K562 (cell line): ENCODE data around the gene C11orf65. TPM values are rescaled to one million over a fixed set of nuclear protein-coding genes. Genes with fewer than 3 reads are reported as not detected.

Experiments used
- BRCA1 ChIP-seq, 2 experiments: fragments of 450-650 bp in 1 of 2; sonication (generic) in 1 of 2; formaldehyde crosslinking in 1 of 2; IDR thresholded peaks; 2 replicates each; pipeline versions ENCODE4 v1.5.0 to v1.6.1; 2017 to 2020; ENCODE audit warnings: mild to moderate bottlenecking in 1 of 2, missing genetic modification reagents in 1 of 2
- CBFA2T3 ChIP-seq: fragments of 450-650 bp; IDR thresholded peaks from 2 replicates; pipeline ENCODE4 v1.6.1; 2017
- CBX8 ChIP-seq: fragments of 200-600 bp; sonication (generic); IDR thresholded peaks from 2 replicates; pipeline ENCODE4 v1.6.1; 2012; ENCODE audit warnings: borderline replicate concordance, mixed run types, low read depth, mild to moderate bottlenecking, moderate library complexity, mixed read lengths, low read length, control low read depth, inconsistent platforms; ENCODE audit not compliant: poor library complexity, severe bottlenecking; ENCODE audit errors: extremely low read depth
- EWSR1 ChIP-seq: fragments of 450-650 bp; IDR thresholded peaks from 2 replicates; pipeline ENCODE4 v1.6.1; 2018; ENCODE audit warnings: borderline replicate concordance, mild to moderate bottlenecking, low read depth, moderate library complexity; ENCODE audit not compliant: partially characterized antibody
- LEF1 ChIP-seq: fragments of 450-650 bp; IDR thresholded peaks from 2 replicates; pipeline ENCODE4 v1.6.1; 2016; ENCODE audit warnings: mild to moderate bottlenecking
- MIER1 ChIP-seq: fragments of 450-650 bp; IDR thresholded peaks from 2 replicates; pipeline ENCODE4 v1.6.1; 2016; ENCODE audit warnings: antibody characterized with exemption, mild to moderate bottlenecking, low read depth
- NFE2 ChIP-seq: IDR thresholded peaks from 2 replicates; pipeline ENCODE4 v1.6.1; 2014; ENCODE audit warnings: antibody characterized with exemption, low read depth
- PHF8 ChIP-seq: fragments of 200-600 bp; sonication (generic); IDR thresholded peaks from 2 replicates; pipeline ENCODE4 v1.6.1; 2012; ENCODE audit warnings: mixed run types, mild to moderate bottlenecking, inconsistent platforms, low read length, moderate library complexity, borderline replicate concordance
- PML ChIP-seq: IDR thresholded peaks from 2 replicates; pipeline ENCODE4 v1.6.1; 2012; ENCODE audit warnings: low read length, inconsistent platforms
- PRPF4 ChIP-seq: fragments of 200-400 bp; formaldehyde crosslinking; IDR thresholded peaks from one replicate; pipeline ENCODE4 v1.6.1; 2017; ENCODE audit warnings: low read length, low read depth, mild to moderate bottlenecking; ENCODE audit not compliant: insufficient read depth, poor library complexity, severe bottlenecking
- RAD21 ChIP-seq, 2 experiments: fragments of 250-450 bp in 1 of 2; fragments of 450-650 bp in 1 of 2; sonication (Bioruptor Pico) in 1 of 2; formaldehyde crosslinking in 1 of 2; IDR thresholded peaks in 1 of 2; conservative IDR thresholded peaks in 1 of 2; 2 replicates each; pipeline versions ENCODE4 v1.4.0 to v1.8.0; 2020 to 2022; ENCODE audit warnings: mild to moderate bottlenecking in 2 of 2, moderate library complexity in 1 of 2
- RUNX1 ChIP-seq: sonication (generic); IDR thresholded peaks from 2 replicates; pipeline ENCODE4 v1.6.1; 2016; ENCODE audit warnings: antibody characterized with exemption, low read depth
- SMARCE1 ChIP-seq: fragments of 450-650 bp; IDR thresholded peaks from 2 replicates; pipeline ENCODE4 v1.7.1; 2016; ENCODE audit warnings: mild to moderate bottlenecking
- TAF1 ChIP-seq: IDR thresholded peaks from 2 replicates; pipeline ENCODE4 v1.6.1; 2011; ENCODE audit warnings: mild to moderate bottlenecking, low read length, moderate library complexity; ENCODE audit not compliant: insufficient read depth, control insufficient read depth, severe bottlenecking; ENCODE audit errors: extremely low read depth
- TGIF2 ChIP-seq: sonication (generic); formaldehyde crosslinking; IDR thresholded peaks from 2 replicates; pipeline ENCODE4 v1.8.1; 2022; ENCODE audit warnings: mild to moderate bottlenecking, missing genetic modification reagents, moderate library complexity
- ZEB2 ChIP-seq: fragments of 450-650 bp; IDR thresholded peaks from 2 replicates; pipeline ENCODE4 v1.6.1; 2016
- ZKSCAN8 ChIP-seq: fragments of 200-800 bp; sonication (Bioruptor generic); IDR thresholded peaks from 2 replicates; pipeline ENCODE4 v1.6.1; 2016; ENCODE audit warnings: missing genetic modification characterization, missing compliant biosample characterization
- ZNF165 ChIP-seq: fragments of 250-450 bp; sonication (Bioruptor Pico); IDR thresholded peaks from 2 replicates; pipeline ENCODE4 v1.4.0; 2020; ENCODE audit warnings: borderline replicate concordance
- ZNF175 ChIP-seq: fragments of 200-800 bp; sonication (Bioruptor generic); IDR thresholded peaks from 2 replicates; pipeline ENCODE4 v1.6.1; 2016; ENCODE audit warnings: low read depth, mild to moderate bottlenecking, missing genetic modification characterization, missing compliant biosample characterization
- ZNF224 ChIP-seq: sonication (generic); formaldehyde crosslinking; IDR thresholded peaks from 2 replicates; pipeline ENCODE4 v1.8.0; 2022; ENCODE audit warnings: mild to moderate bottlenecking, missing genetic modification reagents
- ZNF24 ChIP-seq: fragments of 450-650 bp; IDR thresholded peaks from 2 replicates; pipeline ENCODE4 v1.6.1; 2016
- ZNF717 ChIP-seq: fragments of 250-450 bp; sonication (Bioruptor Pico); IDR thresholded peaks from 2 replicates; pipeline ENCODE4 v1.5.0; 2021
- ZNF764 ChIP-seq: fragments of 250-450 bp; sonication (Bioruptor Pico); IDR thresholded peaks from 2 replicates; pipeline ENCODE4 v1.4.0; 2020; ENCODE audit warnings: low read depth, mild to moderate bottlenecking, moderate library complexity
- polyA plus RNA-seq, 8 experiments: library from polyadenylated mRNA; depleted of rRNA in 4 of 8; stranded (reverse) in 5 of 8; unstranded in 3 of 8; fragments of >200 nt; fragmentation: Nextera tagmentation in 2 of 8; fragmentation: Illumina TruSeq in 1 of 8; extraction: Ambion mirVana in 2 of 8; extraction: Trizol in 1 of 8; gene quantifications; 2 replicates each; pipeline versions ENCODE4 v1.2.1 to v1.2.3, GENCODE V29; 2011 to 2014; ENCODE audit warnings: inconsistent platforms in 1 of 8, missing spikeins in 1 of 8
- total RNA-seq, 7 experiments: library from RNA; depleted of rRNA in 6 of 7; stranded (reverse); fragments of >200 nt in 6 of 7; fragmentation: Illumina TruSeq in 2 of 7; extraction: Trizol in 2 of 7; gene quantifications; 2 replicates each; pipeline versions ENCODE4 v1.2.1 to v1.2.3, GENCODE V29; 2011 to 2021; ENCODE audit warnings: low replicate concordance in 1 of 7
- TF ChIP-seq, protein P1 (sequence below): fragments of 250-450 bp; sonication (Bioruptor Pico); IDR thresholded peaks from 2 replicates; pipeline ENCODE4 v1.4.0; 2020; ENCODE audit warnings: mild to moderate bottlenecking, moderate library complexity
- TF ChIP-seq, protein P2 (sequence below): fragments of 450-650 bp; IDR thresholded peaks from one replicate; pipeline ENCODE4 v1.6.1; 2018; ENCODE audit warnings: mild to moderate bottlenecking, moderate library complexity; ENCODE audit not compliant: partially characterized antibody

C11orf65 gene
- total and polyA plus RNA-seq, 9 of the 15 experiments (the other 6 are each of a cell fraction or from before 2014, with no cell fraction given) = 1.0 to 2.1 (median 1.2) TPM

DNA sequence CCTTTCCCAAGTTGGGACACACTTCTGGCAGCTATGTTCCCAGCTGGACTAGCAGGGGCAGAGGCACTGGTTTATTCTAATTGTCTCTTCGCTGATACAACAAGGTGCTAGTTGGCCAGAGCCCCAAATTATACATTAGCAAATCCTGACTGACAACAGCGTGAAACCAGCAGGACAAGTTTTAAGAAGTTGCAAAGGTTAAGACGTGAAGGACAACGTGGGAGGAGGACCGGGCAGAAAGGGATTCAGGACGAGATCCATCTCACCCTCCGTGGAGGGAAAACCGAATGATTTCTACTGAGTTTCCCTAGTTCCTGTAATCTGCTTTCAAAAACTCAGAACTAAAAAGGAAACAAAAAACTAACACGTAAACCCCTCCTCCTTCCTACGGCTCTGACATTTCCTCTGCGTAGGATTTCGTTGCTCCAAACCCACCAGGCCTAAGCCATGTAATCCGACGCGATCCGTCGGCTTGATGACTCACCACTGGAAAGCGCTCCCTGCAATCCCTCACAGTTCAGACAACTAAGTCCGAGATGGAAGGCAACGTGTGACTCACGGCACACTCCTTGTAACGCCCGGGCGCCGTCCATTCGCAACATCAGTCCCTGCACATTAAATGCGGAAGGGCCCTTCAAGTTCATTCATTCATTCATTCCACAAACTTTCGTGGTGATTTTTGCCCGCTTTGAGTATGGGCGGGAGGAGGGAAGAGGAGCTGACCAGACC is 30.2 kb upstream of the C11orf65 start (continued):
- TF ChIP-seq LEF1 = peak; percentile 73; the same call in 1 of the 2 replicates
- TF ChIP-seq PRPF4 = no peak
- no peak for TF ChIP-seq ZNF764 (CRISPR knock-in tag)
- peak; percentile 91 for TF ChIP-seq SMARCE1
- TF ChIP-seq, protein P1, sequence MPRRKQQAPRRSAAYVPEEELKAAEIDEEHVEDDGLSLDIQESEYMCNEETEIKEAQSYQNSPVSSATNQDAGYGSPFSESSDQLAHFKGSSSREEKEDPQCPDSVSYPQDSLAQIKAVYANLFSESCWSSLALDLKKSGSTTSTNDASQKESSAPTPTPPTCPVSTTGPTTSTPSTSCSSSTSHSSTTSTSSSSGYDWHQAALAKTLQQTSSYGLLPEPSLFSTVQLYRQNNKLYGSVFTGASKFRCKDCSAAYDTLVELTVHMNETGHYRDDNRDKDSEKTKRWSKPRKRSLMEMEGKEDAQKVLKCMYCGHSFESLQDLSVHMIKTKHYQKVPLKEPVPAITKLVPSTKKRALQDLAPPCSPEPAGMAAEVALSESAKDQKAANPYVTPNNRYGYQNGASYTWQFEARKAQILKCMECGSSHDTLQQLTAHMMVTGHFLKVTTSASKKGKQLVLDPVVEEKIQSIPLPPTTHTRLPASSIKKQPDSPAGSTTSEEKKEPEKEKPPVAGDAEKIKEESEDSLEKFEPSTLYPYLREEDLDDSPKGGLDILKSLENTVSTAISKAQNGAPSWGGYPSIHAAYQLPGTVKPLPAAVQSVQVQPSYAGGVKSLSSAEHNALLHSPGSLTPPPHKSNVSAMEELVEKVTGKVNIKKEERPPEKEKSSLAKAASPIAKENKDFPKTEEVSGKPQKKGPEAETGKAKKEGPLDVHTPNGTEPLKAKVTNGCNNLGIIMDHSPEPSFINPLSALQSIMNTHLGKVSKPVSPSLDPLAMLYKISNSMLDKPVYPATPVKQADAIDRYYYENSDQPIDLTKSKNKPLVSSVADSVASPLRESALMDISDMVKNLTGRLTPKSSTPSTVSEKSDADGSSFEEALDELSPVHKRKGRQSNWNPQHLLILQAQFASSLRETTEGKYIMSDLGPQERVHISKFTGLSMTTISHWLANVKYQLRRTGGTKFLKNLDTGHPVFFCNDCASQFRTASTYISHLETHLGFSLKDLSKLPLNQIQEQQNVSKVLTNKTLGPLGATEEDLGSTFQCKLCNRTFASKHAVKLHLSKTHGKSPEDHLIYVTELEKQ = no peak
- TF ChIP-seq CBX8 = no peak
- no peak for TF ChIP-seq ZNF717 (CRISPR knock-in tag)
- no peak for TF ChIP-seq CBFA2T3
- TF ChIP-seq ZEB2 = peak; percentile 14; the same call in 1 of the 2 replicates
- TF ChIP-seq TGIF2 = no peak
- no peak for TF ChIP-seq MIER1
- no peak for TF ChIP-seq PHF8
- no peak for TF ChIP-seq RUNX1
- no peak for TF ChIP-seq EWSR1
- no peak for TF ChIP-seq ZKSCAN8 (CRISPR knock-in tag)
- TF ChIP-seq, protein P2, sequence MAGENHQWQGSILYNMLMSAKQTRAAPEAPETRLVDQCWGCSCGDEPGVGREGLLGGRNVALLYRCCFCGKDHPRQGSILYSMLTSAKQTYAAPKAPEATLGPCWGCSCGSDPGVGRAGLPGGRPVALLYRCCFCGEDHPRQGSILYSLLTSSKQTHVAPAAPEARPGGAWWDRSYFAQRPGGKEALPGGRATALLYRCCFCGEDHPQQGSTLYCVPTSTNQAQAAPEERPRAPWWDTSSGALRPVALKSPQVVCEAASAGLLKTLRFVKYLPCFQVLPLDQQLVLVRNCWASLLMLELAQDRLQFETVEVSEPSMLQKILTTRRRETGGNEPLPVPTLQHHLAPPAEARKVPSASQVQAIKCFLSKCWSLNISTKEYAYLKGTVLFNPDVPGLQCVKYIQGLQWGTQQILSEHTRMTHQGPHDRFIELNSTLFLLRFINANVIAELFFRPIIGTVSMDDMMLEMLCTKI = no peak
- peak; percentile 91 for TF ChIP-seq TAF1
- TF ChIP-seq ZNF175 (CRISPR knock-in tag) = no peak
- peak; percentile 99 for TF ChIP-seq ZNF24
- peak; percentile 58; the same call in 1 of the 2 replicates for TF ChIP-seq PML
- TF ChIP-seq RAD21 (CRISPR knock-in tag; conservative IDR thresholded peaks at IDR 0.05 in 1 of 2, IDR thresholded peaks at IDR 0.05 in 1 of 2) = no peak
- peak; percentile 65; the same call in 1 of the 2 replicates for TF ChIP-seq NFE2
- no peak for TF ChIP-seq ZNF224 (CRISPR knock-in tag)
- TF ChIP-seq ZNF165 = no peak
- TF ChIP-seq BRCA1 (IDR thresholded peaks at IDR 0.05) = no peak
- TF ChIP-seq BRCA1 (CRISPR knock-in tag; IDR thresholded peaks at IDR 0.05) = no peak
